Kidney (tissue), 14 donors: ENCODE measurements around the gene ANKRD29. TPM values are rescaled to one million over a fixed set of nuclear protein-coding genes. Genes with fewer than 3 reads are reported as not detected.

Experiments
- DNase-seq, 5 donors: peaks; one replicate each; pipeline ENCODE4 v3.0.0-alpha.2; 2013 to 2020
- FAIRE-seq: peaks from 2 replicates; lab custom pipeline; 2012; peaks lifted over from hg19 to GRCh38; lab: Jason Lieb, UNC
- H3K27ac ChIP-seq, 2 donors: one replicate each; pipeline ENCODE4 v1.7.0; 2013; ENCODE audit warnings: low read depth in 2 of 2, low read length in 2 of 2, inconsistent platforms in 1 of 2
- H3K27me3 ChIP-seq: one replicate; pipeline ENCODE4 v1.7.1; 2013; ENCODE audit warnings: low read length, inconsistent platforms; ENCODE audit not compliant: control insufficient read depth, insufficient read depth
- H3K36me3 ChIP-seq, 3 donors: one replicate each; pipeline versions ENCODE4 v1.7.0 to v1.7.1; 2013; ENCODE audit warnings: low read length in 3 of 3, control low read depth in 1 of 3, inconsistent platforms in 1 of 3; ENCODE audit not compliant: insufficient read depth in 3 of 3, control insufficient read depth in 2 of 3
- H3K4me1 ChIP-seq, 3 donors: one replicate each; pipeline versions ENCODE4 v1.7.0 to v1.7.1; 2013; ENCODE audit warnings: low read length in 3 of 3, inconsistent platforms in 1 of 3, low read depth in 1 of 3; ENCODE audit not compliant: control insufficient read depth in 2 of 3, insufficient read depth in 2 of 3
- H3K4me3 ChIP-seq, 3 donors: one replicate each; pipeline versions ENCODE4 v1.7.0 to v1.8.1; 2013; ENCODE audit warnings: low read length in 3 of 3, control low read depth in 1 of 3, inconsistent platforms in 1 of 3
- H3K9ac ChIP-seq, 3 donors: one replicate each; pipeline versions ENCODE4 v1.7.0 to v1.7.1; 2013; ENCODE audit warnings: low read length in 3 of 3, control low read depth in 1 of 3, inconsistent platforms in 1 of 3
- H3K9me3 ChIP-seq, 3 donors: one replicate each; pipeline versions ENCODE4 v1.7.0 to v1.7.1; 2013; ENCODE audit warnings: low read length in 3 of 3, control low read depth in 1 of 3, inconsistent platforms in 1 of 3; ENCODE audit not compliant: control insufficient read depth in 2 of 3, insufficient read depth in 1 of 3
- intact Hi-C: fragments of 100-400 bp; cut with DNase I; formaldehyde crosslinking; loops from one replicate; pipeline ENCODE4 v1.11.1; 2022
- polyA plus RNA-seq: library from polyadenylated mRNA; stranded (reverse); fragments of 350-450 nt; fragmentation: Illumina TruSeq; extraction: RNeasy Lipid Tissue Mini Kit (QIAGEN cat#74804); gene quantifications from one replicate; pipeline ENCODE4 v1.2.3, GENCODE V29; 2014; ENCODE audit warnings: low read depth, low replicate concordance; ENCODE audit not compliant: insufficient read depth
- total RNA-seq: library from RNA; stranded (reverse); fragmentation: NEBNext Ultra II Directional; extraction: Animal tissue kit (Norgen Biotek cat#: 25700); gene quantifications from one replicate; pipeline ENCODE4 v1.2.1, GENCODE V29; 2021
- TF ChIP-seq, protein P1 (sequence below): IDR thresholded peaks from 3 replicates; pipeline ENCODE4 v1.5.1; 2012; ENCODE audit warnings: mild to moderate bottlenecking, moderate library complexity, borderline replicate concordance; ENCODE audit not compliant: insufficient read depth; ENCODE audit errors: extremely low read depth
- donor health status: control.
- donor health status: control.
- donor health status: control.
- donor health status: control.
- donor health status: control.
- donor health status: DM: yes; HTN: yes; CAD: no.
- donor health status: Normal renal cell carcinoma (clear cell type).

ANKRD29 gene
- total and polyA plus RNA-seq, 2 donors from 2014 or later: 4.9 to 5.2 TPM

GRCh38 chr18:23585897-23586248 is 76.8 kb downstream of the ANKRD29 start:
- TF ChIP-seq, protein P1, sequence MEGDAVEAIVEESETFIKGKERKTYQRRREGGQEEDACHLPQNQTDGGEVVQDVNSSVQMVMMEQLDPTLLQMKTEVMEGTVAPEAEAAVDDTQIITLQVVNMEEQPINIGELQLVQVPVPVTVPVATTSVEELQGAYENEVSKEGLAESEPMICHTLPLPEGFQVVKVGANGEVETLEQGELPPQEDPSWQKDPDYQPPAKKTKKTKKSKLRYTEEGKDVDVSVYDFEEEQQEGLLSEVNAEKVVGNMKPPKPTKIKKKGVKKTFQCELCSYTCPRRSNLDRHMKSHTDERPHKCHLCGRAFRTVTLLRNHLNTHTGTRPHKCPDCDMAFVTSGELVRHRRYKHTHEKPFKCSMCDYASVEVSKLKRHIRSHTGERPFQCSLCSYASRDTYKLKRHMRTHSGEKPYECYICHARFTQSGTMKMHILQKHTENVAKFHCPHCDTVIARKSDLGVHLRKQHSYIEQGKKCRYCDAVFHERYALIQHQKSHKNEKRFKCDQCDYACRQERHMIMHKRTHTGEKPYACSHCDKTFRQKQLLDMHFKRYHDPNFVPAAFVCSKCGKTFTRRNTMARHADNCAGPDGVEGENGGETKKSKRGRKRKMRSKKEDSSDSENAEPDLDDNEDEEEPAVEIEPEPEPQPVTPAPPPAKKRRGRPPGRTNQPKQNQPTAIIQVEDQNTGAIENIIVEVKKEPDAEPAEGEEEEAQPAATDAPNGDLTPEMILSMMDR: no peak
- H3K4me1 ChIP-seq: peaks cover 0 to 10% (median 0%) of the 10 kb centered on the region in 3 donors
- H3K4me3 ChIP-seq: peak overlapping the region; percentile 76 to 81 (median 76)
- intact Hi-C loops: no loop called here
- peaks cover 3% of the 10 kb centered on the region for H3K27me3 ChIP-seq
- DNase-seq: no peak
- H3K9me3 ChIP-seq: no peaks in the 10 kb centered on the region
- H3K36me3 ChIP-seq: no peaks in the 10 kb centered on the region
- peak overlapping the region; percentile 73 to 97 (median 81) for H3K9ac ChIP-seq
- H3K27ac ChIP-seq: peak overlapping the region; percentile 99 to 100
- no peak for FAIRE-seq

GRCh38 chr18:23585007-23585871 is 77.5 kb downstream of the ANKRD29 start:
- peak in 3 of 5 donors; percentile 34 to 66 (median 51) for DNase-seq
- TF ChIP-seq, protein P1: no peak
- Histone ChIP-seq H3K4me1 (peaks cover 0 to 10% (median 0%) of the 10 kb centered on the region in 3 donors), H3K9me3 (no peaks in the 10 kb centered on the region), H3K27ac (peak overlapping the region; percentile 99 to 100), H3K36me3 (no peaks in the 10 kb centered on the region), H3K4me3 (peak overlapping the region; percentile 76 to 81 (median 76)), H3K9ac (peak overlapping the region; percentile 73 to 97 (median 81)), H3K27me3 (peaks cover 3% of the 10 kb centered on the region)
- no peak for FAIRE-seq
- intact Hi-C loops: no loop called here

- Histone ChIP-seq H3K27me3 (peaks cover 3% of the 10 kb centered on the region), H3K9me3 (no peaks in the 10 kb centered on the region), H3K27ac (peak overlapping the region in 1 of 2 donors; percentile 48), H3K36me3 (no peaks in the 10 kb centered on the region), H3K4me1 (peaks cover 0 to 10% (median 0%) of the 10 kb centered on the region in 3 donors), H3K4me3 (peak overlapping the region in 1 of 3 donors; percentile 39), H3K9ac (no peak overlapping the region)
- intact Hi-C loops: no loop called here
- TF ChIP-seq, protein P1: no peak
- DNase-seq: no peak
- no peak for FAIRE-seq
Measured at GRCh38 chr18:23584019-23584983, 78.4 kb downstream of the ANKRD29 start.
